Measurements from ENCODE around the gene HYI.

The HYI gene

DNA sequence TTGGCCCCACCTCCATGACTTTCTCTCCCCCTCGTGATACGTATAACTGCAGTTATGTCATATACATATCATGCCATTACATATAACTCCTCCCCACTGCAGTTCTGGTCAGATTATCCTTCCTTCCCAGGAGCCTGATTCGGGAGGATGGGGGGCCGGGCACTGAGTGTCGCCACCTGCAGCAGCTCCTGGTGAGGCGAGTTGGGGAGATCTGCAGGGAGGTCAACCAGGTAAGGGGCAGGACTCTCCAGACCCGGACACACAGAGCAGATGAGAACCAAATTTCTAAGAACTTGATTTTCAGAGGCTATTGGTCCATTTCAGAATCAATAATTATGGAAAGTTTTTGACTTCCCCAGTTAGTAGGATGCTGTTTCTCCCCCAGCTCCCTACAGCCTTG lies 19.5 kb downstream of the HYI start:
- DNase-seq (ENCODE audit: low read depth): no peak
- TF ChIP-seq, protein P1, sequence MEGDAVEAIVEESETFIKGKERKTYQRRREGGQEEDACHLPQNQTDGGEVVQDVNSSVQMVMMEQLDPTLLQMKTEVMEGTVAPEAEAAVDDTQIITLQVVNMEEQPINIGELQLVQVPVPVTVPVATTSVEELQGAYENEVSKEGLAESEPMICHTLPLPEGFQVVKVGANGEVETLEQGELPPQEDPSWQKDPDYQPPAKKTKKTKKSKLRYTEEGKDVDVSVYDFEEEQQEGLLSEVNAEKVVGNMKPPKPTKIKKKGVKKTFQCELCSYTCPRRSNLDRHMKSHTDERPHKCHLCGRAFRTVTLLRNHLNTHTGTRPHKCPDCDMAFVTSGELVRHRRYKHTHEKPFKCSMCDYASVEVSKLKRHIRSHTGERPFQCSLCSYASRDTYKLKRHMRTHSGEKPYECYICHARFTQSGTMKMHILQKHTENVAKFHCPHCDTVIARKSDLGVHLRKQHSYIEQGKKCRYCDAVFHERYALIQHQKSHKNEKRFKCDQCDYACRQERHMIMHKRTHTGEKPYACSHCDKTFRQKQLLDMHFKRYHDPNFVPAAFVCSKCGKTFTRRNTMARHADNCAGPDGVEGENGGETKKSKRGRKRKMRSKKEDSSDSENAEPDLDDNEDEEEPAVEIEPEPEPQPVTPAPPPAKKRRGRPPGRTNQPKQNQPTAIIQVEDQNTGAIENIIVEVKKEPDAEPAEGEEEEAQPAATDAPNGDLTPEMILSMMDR (IDR thresholded peaks at IDR 0.05; ENCODE audit: control insufficient read depth, extremely low read depth, insufficient read depth): no peak
- H3K4me3 ChIP-seq (ENCODE audit: low read depth, low read length): no peak overlapping the region

DNA sequence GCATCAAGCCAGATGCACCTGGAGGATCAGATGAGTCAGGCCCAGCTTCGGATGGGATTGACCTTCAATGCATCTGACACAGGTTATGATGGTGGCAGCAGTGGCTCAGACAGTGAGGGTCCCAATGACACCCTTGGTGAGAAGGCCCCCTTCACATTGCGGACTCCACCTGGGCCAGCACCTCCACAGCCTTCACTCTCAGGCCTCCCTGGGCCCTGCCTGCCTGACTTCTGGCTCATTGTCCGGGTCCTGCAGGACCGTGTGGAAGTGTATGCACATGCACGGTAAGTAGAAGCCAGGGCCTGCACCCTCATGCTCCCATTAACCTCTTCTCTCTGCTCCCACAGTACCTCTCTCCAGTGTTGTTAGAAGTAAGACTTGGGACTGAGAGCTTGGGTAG lies 20.8 kb downstream of the HYI start:
- no peak for DNase-seq (ENCODE audit: low read depth)
- TF ChIP-seq, protein P1 (IDR thresholded peaks at IDR 0.05; ENCODE audit: control insufficient read depth, extremely low read depth, insufficient read depth): no peak
- H3K4me3 ChIP-seq (ENCODE audit: low read depth, low read length): no peak overlapping the region

DNA sequence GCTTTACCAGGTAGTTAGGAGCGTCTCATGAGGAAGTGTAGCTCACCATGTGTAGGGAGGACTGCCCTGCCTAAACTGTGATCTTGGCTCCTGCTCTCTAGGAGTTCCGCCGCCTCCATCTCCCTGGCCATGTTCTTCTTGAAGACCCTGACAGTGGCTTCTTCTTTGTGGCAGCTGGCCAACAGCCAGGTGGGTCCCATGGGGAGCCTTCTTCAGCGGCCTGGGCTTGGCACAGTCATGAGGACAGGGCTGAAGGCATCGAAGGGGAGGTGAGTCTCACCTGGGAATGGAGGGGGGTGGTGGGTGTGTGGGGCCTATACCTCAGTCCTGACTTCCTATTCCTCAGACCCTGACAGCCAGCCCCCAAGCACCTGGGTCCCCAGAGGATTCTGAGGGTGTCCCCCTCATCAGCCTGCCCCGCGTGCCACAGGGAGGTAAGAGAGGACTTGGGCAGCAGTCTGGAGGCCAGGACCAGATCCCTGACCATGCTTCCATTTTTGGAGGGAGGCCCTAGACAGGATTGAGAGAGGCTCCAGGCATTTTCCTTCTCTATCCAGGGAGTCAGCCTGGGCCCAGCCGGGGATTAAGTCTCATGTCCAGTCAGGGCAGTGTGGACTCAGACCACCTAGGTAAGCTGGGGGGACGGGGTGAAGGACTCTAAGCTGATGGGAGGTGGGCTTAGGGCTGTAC lies 21.4 kb downstream of the HYI start:
- TF ChIP-seq, protein P1 (IDR thresholded peaks at IDR 0.05; ENCODE audit: control insufficient read depth, extremely low read depth, insufficient read depth): no peak
- no peak overlapping the region for H3K4me3 ChIP-seq (ENCODE audit: low read depth, low read length)
- no peak for DNase-seq (ENCODE audit: low read depth)

DNA sequence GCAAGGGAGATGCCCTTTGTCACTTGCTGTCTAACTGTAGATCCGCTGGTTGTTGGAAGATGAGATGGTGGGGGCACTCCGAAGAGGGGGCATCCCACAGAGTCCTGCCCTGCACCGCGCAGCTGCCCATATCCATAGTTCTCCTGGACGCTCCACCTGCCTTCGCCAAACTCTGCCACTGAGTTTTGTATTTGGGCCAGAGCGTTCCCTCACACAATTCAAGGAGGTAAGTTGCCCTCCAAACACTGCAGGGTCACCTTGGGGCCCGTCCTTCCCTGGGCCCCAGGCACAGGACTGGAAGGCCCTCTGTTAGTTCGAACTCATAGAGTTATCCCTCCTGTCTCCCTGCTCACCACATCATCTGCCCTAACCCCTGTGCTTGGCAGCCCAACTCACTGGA lies 22.1 kb downstream of the HYI start:
- TF ChIP-seq, protein P1 (IDR thresholded peaks at IDR 0.05; ENCODE audit: control insufficient read depth, extremely low read depth, insufficient read depth): no peak
- no peak for DNase-seq (ENCODE audit: low read depth)
- H3K4me3 ChIP-seq (ENCODE audit: low read depth, low read length): no peak overlapping the region

DNA sequence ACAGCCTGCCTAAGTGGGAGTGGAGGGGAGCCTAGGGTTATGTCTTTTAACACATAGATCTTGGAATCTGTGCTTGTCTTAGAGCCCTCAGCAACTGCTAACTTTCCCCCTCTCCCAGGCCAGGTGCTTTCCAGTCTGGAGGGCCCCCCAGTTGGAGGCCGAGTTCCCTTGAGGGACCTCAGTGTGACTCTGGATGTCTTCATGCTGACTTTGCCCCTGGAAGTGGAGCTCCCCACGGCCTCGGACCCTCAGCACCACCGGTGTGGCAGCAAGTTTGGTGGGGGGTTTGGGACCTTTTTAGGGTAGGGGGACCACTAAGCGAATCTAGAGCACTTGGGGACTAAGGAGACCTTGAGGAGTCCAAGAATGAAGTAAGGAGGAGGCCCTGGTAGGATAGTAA lies 22.9 kb downstream of the HYI start:
- no peak overlapping the region for H3K4me3 ChIP-seq (ENCODE audit: low read depth, low read length)
- no peak for DNase-seq (ENCODE audit: low read depth)
- TF ChIP-seq, protein P1 (IDR thresholded peaks at IDR 0.05; ENCODE audit: control insufficient read depth, extremely low read depth, insufficient read depth): no peak

DNA sequence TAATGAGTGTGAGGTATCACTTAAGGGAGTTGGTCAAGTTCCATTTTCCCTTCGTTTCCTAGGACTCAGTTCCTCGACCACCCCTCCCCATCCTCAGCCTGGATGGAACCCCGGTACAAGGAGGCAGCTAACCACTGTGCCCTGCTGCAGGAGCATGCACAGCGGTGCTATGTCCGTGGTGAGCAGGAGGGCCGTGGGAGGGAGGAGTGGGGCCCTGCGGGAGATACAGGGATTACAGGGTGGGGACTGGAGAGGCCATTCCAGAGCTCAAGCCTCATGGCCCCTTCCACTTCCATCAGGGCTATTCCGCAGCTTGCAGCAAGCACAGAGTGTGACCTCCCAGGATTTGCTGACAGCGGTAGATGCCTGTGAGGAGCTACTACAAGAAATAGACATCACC lies 25.8 kb downstream of the HYI start:
- TF ChIP-seq, protein P1 (IDR thresholded peaks at IDR 0.05; ENCODE audit: control insufficient read depth, extremely low read depth, insufficient read depth): no peak
- no peak overlapping the region for H3K4me3 ChIP-seq (ENCODE audit: low read depth, low read length)
- no peak for DNase-seq (ENCODE audit: low read depth)

DNA sequence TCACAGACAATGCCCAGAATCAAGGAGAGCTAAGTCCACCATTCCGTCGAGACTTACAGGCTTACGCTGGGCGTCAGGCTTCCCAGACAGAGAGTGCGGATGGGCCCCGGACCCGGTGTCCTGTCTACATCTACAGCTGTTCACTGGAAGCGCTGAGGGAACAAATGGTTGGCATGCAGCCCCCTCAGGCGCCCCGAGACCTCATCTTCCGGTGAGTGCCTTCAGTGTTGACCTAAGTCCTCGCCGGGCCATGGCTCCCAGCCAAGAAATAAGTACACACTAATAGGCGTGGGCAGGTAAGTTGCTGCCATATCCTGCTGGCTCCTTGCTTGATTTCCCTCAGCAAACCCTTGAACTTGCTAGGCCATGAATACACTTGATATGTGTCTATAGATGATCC lies 26.2 kb downstream of the HYI start:
- no peak overlapping the region for H3K4me3 ChIP-seq (ENCODE audit: low read depth, low read length)
- TF ChIP-seq, protein P1 (IDR thresholded peaks at IDR 0.05; ENCODE audit: control insufficient read depth, extremely low read depth, insufficient read depth): no peak
- DNase-seq (ENCODE audit: low read depth): peak; percentile 18

Data from LNCaP clone FGC (cell line).